CD4-positive, alpha-beta T cell (primary cell): Measurements from ENCODE around the gene DEXI. TPM values are rescaled to one million over a fixed set of nuclear protein-coding genes. Genes with fewer than 3 reads are reported as not detected.

Experiments used
- ATAC-seq: fragments of 200-7000 bp; cut with Tn5 transposase; one replicate; pipeline ENCODE4 v1.10.0; 2022; ENCODE audit warnings: mild to moderate bottlenecking; ENCODE audit not compliant: poor library complexity
- CTCF ChIA-PET: fragments of 350-600 bp; sonication (Branson Sonifier 250); formaldehyde crosslinking; loops from one replicate; lab custom pipeline; 2021; ENCODE audit warnings: antibody characterized with exemption, inconsistent platforms; lab: Charles Lee
- POLR2A ChIA-PET: fragments of 350-600 bp; sonication (Branson Sonifier 250); formaldehyde crosslinking; loops from one replicate; lab custom pipeline; 2021; ENCODE audit warnings: antibody characterized with exemption, inconsistent platforms; lab: Charles Lee
- DNase-seq, 14 experiments: peaks; one replicate each; pipeline ENCODE4 v3.0.0-alpha.2; 2013 to 2020; ENCODE audit warnings: mixed read lengths in 2 of 14
- H3K27ac ChIP-seq, 2 donors: one replicate each; pipeline versions ENCODE4 v1.5.1 to v1.7.0; 2013; ENCODE audit warnings: low read length in 2 of 2, low read depth in 1 of 2, mild to moderate bottlenecking in 1 of 2
- H3K27me3 ChIP-seq, 2 experiments: 1 replicate in 1 of 2; 2 replicates in 1 of 2; pipeline versions ENCODE4 v1.6.1 to v1.7.0; 2013; ENCODE audit warnings: low read length in 2 of 2, control low read depth in 1 of 2, mild to moderate bottlenecking in 1 of 2, moderate library complexity in 1 of 2; ENCODE audit not compliant: insufficient read depth in 2 of 2, control insufficient read depth in 1 of 2
- H3K36me3 ChIP-seq: one replicate; pipeline ENCODE4 v1.6.1; 2013; ENCODE audit warnings: low read length, control low read depth; ENCODE audit not compliant: insufficient read depth
- H3K4me1 ChIP-seq: one replicate; pipeline ENCODE4 v1.6.1; 2013; ENCODE audit warnings: low read length, control low read depth; ENCODE audit not compliant: insufficient read depth
- H3K4me3 ChIP-seq: one replicate; pipeline ENCODE4 v1.5.1; 2013; ENCODE audit warnings: mild to moderate bottlenecking, low read length, moderate library complexity
- H3K9me3 ChIP-seq, 2 experiments: 1 replicate in 1 of 2; 2 replicates in 1 of 2; pipeline versions ENCODE4 v1.6.1 to v1.7.0; 2013; ENCODE audit warnings: low read length in 2 of 2, mild to moderate bottlenecking in 2 of 2, control low read depth in 1 of 2, moderate library complexity in 1 of 2; ENCODE audit not compliant: control insufficient read depth in 1 of 2, insufficient read depth in 1 of 2
- H3K27ac Mint-ChIP-seq: one replicate; pipeline ENCODE4 v1.8.0; 2020; ENCODE audit warnings: mixed read lengths
- H3K27me3 Mint-ChIP-seq: one replicate; pipeline ENCODE4 v1.8.0; 2021; ENCODE audit warnings: mixed read lengths
- H3K36me3 Mint-ChIP-seq: one replicate; pipeline ENCODE4 v1.8.0; 2021; ENCODE audit warnings: low read depth, mixed read lengths
- H3K4me1 Mint-ChIP-seq: one replicate; pipeline ENCODE4 v1.8.0; 2021; ENCODE audit warnings: low read depth, mixed read lengths
- H3K4me3 Mint-ChIP-seq: one replicate; pipeline ENCODE4 v1.8.0; 2020; ENCODE audit warnings: mild to moderate bottlenecking, mixed read lengths
- H3K9me3 Mint-ChIP-seq: one replicate; pipeline ENCODE4 v1.8.0; 2020; ENCODE audit warnings: mixed read lengths
- intact Hi-C, 2 experiments: fragments of 100-400 bp; cut with DNase I in 1 of 2; cut with micrococcal nuclease in 1 of 2; formaldehyde crosslinking; loops; one replicate each; pipeline versions ENCODE4 v1.15.1 to v1.9.0; 2023 to 2025; cut with DNase I, micrococcal nuclease
- total RNA-seq, 174 experiments: library from RNA in 2 of 174; stranded (reverse) in 2 of 174; gene quantifications; one replicate each; pipeline ENCODE4 v1.2.3 and lab custom pipeline; 2021 to 2026
- TF ChIP-seq, protein P1 (sequence below): fragments of 200-600 bp; IDR thresholded peaks from one replicate; pipeline ENCODE4 v1.8.0; 2022; ENCODE audit warnings: antibody characterized with exemption, mild to moderate bottlenecking

DEXI gene
- total RNA-seq, 2 experiments from 2014 or later: 5.8 to 7.2 TPM

DNA sequence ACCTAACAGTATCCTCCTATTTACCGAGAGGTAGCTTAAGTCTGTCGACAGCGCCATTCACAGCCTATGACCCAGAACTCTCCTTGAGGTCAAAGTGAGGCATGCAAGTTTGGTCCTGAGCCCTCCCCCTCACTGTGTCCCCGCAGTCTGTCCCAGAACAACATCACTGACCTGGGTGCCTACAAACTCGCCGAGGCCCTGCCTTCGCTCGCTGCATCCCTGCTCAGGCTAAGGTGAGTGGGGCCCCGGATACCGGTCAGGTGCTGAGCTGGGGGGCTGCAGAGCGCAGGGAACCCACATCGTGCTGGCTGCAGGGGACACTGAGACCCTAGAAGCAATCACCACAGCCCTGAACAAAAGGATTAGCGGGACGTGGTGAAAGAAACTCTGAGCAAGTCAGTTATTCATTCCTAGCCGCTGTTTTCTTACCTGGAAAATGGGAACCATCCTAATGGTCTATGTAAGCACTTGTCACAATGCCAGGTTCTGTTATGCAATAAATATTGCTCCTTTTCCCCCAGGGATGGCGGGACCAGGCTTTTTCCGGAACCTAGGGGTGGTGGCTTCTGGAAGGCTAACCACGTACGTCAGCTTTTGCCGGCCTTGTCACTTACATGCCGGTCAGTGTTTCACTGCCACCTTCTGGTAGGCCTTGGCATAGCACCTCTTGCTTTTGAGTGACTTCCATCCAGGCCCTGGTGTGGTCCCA lies 23.8 kb downstream of the DEXI start:
- intact Hi-C loops: loop anchor here in 1 of 2 experiments (5.0 kb wide), 1 partner anchor 396 kb away; no protein-coding TSS in a partner anchor
- TF ChIP-seq, protein P1, sequence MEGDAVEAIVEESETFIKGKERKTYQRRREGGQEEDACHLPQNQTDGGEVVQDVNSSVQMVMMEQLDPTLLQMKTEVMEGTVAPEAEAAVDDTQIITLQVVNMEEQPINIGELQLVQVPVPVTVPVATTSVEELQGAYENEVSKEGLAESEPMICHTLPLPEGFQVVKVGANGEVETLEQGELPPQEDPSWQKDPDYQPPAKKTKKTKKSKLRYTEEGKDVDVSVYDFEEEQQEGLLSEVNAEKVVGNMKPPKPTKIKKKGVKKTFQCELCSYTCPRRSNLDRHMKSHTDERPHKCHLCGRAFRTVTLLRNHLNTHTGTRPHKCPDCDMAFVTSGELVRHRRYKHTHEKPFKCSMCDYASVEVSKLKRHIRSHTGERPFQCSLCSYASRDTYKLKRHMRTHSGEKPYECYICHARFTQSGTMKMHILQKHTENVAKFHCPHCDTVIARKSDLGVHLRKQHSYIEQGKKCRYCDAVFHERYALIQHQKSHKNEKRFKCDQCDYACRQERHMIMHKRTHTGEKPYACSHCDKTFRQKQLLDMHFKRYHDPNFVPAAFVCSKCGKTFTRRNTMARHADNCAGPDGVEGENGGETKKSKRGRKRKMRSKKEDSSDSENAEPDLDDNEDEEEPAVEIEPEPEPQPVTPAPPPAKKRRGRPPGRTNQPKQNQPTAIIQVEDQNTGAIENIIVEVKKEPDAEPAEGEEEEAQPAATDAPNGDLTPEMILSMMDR: peak; percentile 83
- Histone ChIP-seq H3K9me3 (no peaks in the 10 kb centered on the region), H3K27me3 (no peaks in the 10 kb centered on the region), H3K4me3 (no peak overlapping the region), H3K27ac (no peak overlapping the region), H3K36me3 (peaks cover 7% of the 10 kb centered on the region), H3K4me1 (peaks cover 7% of the 10 kb centered on the region)
- Mint-ChIP-seq H3K4me3 (no peak overlapping the region), H3K4me1 (peaks cover 4% of the 10 kb centered on the region), H3K27me3 (no peaks in the 10 kb centered on the region), H3K27ac (no peak overlapping the region), H3K9me3 (no peaks in the 10 kb centered on the region), H3K36me3 (peaks cover 6% of the 10 kb centered on the region)
- ATAC-seq (peak; percentile 56), DNase-seq (peak; percentile 55 to 87 (median 71))
- ChIA-PET POLR2A (interaction anchor here (0.6 kb wide), 1 partner anchor 174 kb away, joined by 3 read pairs; no protein-coding TSS in a partner anchor), CTCF (interaction anchor here (0.7 to 1.2 kb wide), 6 partner anchors 8 to 403 kb away, joined by 3 to 6 read pairs (median 4); no protein-coding TSS in a partner anchor)

DNA sequence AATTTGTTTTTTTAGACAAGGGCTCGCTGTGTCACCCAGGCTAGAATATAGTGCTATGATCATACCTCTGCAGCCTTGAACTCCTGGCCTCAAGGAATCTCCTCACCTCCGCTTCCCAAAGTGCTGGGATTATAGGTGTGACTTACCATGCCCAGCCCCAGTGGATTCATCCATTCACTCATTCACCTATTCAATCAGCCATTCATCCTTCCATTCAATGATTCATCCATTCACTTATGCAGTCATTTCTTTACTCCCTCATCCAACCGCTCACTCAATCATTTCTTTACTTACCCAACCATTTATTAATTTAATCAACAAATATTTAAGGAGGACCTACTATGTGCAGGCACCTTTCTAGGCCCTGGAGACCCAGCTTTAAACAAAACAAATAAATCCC lies 25.7 kb downstream of the DEXI start:
- no peak overlapping the region for H3K27ac ChIP-seq
- ATAC-seq (no peak), DNase-seq (no peak)
- peaks cover 3% of the 10 kb centered on the region for H3K36me3 ChIP-seq
- Mint-ChIP-seq H3K27me3 (no peaks in the 10 kb centered on the region), H3K4me1 (peaks cover 4% of the 10 kb centered on the region), H3K4me3 (no peak overlapping the region), H3K9me3 (no peaks in the 10 kb centered on the region), H3K36me3 (no peaks in the 10 kb centered on the region), H3K27ac (no peak overlapping the region)
- H3K4me1 ChIP-seq: peaks cover 7% of the 10 kb centered on the region
- ChIA-PET POLR2A (no interaction called here), CTCF (no interaction called here)
- no peak overlapping the region for H3K4me3 ChIP-seq
- TF ChIP-seq, protein P1: no peak
- intact Hi-C loops: loop anchor here in 1 of 2 experiments (5.0 kb wide), 1 partner anchor 394 kb away; no protein-coding TSS in a partner anchor
- H3K9me3 ChIP-seq: no peaks in the 10 kb centered on the region
- no peaks in the 10 kb centered on the region for H3K27me3 ChIP-seq

DNA sequence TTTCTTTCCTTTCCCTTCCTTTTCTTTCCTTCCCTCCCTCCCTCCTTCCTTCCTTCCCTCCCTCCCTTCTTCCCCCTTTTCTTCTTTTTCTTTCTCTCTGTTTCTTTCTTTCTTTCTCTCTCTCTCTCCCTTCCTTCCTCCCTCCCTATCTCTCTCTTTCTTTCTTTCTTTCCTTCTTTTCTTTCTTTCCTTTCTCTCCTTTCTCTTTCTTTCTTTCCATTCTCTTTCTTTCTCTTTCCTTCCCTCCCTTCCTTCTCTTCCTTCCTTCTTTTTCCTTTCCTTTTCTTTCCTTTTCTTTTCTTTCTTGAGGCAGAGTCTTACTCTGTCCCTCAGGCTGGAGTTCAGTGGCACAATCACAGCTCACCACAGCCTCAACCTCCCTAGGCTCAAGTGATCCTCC lies 31.0 kb downstream of the DEXI start:
- CTCF ChIA-PET: no interaction called here
- H3K27ac ChIP-seq: no peak overlapping the region
- H3K4me1 ChIP-seq: no peaks in the 10 kb centered on the region

More for the DNA sequence above, 31.0 kb downstream of the DEXI start:
- H3K27ac Mint-ChIP-seq: no peak overlapping the region
- no peaks in the 10 kb centered on the region for H3K4me1 Mint-ChIP-seq
- H3K9me3 ChIP-seq: no peaks in the 10 kb centered on the region
- POLR2A ChIA-PET: no interaction called here
- H3K4me3 Mint-ChIP-seq: no peak overlapping the region
- ATAC-seq (no peak), DNase-seq (no peak)
- H3K36me3 ChIP-seq: peaks cover 3% of the 10 kb centered on the region
- no peaks in the 10 kb centered on the region for H3K27me3 Mint-ChIP-seq
- H3K36me3 Mint-ChIP-seq: no peaks in the 10 kb centered on the region
- H3K27me3 ChIP-seq: no peaks in the 10 kb centered on the region
- H3K4me3 ChIP-seq: no peak overlapping the region
- intact Hi-C loops: no loop called here
- TF ChIP-seq, protein P1: no peak
- H3K9me3 Mint-ChIP-seq: no peaks in the 10 kb centered on the region
